GM12875 (cell line): ENCODE measurements around the gene GRIK4.

Experiments
- H3K4me3 ChIP-seq: one replicate; pipeline ENCODE4 v1.5.1; 2011; ENCODE audit warnings: low read depth, low read length, control low read depth
- CTCF ChIP-seq: IDR thresholded peaks from 2 replicates; pipeline ENCODE4 v1.5.1; 2011; ENCODE audit warnings: low read depth, mild to moderate bottlenecking, control low read depth, inconsistent platforms, low read length, moderate library complexity, borderline replicate concordance; ENCODE audit not compliant: insufficient read depth

The GRIK4 gene

GRCh38 chr11:120746836-120747609 lies 235.5 kb downstream of the GRIK4 start:
- TF ChIP-seq CTCF, result no peak
- H3K4me3 ChIP-seq, result no peak overlapping the region

GRCh38 chr11:120747850-120748814 lies 236.6 kb downstream of the GRIK4 start:
- no peak overlapping the region for H3K4me3 ChIP-seq
- no peak for TF ChIP-seq CTCF

DNA sequence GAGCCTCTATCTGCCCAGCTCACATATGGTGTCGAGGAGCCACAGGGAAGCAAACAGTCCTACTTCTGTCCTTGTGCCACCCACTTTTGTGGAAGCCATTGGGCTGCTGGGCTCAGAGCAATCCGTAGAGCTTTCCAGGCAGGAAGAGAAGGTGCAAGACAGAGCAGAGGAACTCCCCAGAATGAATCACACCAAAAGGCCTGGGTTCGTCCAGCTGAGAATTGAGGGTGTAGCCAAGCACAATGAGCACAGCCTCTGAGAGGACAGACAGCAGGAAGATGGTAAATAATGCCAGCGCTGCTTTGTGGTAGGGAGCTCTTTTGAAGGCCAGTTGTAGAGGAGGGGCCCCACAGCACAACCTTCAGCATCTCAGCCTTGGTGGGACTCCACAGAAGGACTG lies 237.8 kb downstream of the GRIK4 start:
- no peak overlapping the region for H3K4me3 ChIP-seq
- no peak for TF ChIP-seq CTCF

DNA sequence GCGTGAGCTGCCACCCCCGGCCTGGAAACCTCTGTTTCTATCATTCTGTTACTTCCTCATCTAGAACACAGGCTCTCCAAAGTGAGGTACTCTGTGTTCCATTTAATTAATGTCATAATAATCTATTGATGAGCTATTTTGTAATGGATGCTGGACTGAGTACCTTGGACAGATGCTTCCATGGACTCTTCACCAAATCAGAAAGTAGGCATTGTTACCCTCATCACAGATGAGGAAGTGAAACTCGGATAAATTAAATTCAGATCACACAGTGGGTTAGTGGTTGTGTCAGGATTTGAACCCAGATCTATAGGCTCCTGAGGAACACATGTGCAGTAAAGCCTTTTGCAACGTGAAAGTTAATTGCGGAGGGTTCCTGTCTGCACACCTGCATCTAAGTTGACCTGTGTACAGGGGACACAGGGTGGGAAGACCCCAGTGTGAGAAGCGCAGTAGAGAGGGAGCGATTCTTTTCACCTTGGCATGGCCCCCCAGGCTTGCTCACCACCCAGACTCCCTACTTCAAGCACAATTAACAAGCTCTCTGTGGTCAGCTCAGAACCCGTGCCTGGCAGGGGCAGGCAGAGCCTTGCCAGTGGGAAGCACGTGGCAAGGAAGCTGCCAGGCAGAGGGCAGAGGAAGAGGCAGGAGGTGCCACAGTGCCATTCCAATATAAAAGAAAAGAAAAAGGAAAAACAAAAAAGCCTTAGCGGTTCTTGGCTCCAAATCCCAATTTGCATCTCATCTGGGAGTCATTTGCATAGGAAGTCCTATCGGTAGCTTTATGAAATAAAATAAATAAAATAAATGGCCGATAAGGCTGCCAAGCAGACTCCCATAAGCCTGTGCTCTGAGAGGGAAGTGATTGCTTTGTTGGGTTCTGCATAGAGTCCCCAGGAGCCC lies 239.3 kb downstream of the GRIK4 start:
- TF ChIP-seq CTCF, result no peak
- no peak overlapping the region for H3K4me3 ChIP-seq

DNA sequence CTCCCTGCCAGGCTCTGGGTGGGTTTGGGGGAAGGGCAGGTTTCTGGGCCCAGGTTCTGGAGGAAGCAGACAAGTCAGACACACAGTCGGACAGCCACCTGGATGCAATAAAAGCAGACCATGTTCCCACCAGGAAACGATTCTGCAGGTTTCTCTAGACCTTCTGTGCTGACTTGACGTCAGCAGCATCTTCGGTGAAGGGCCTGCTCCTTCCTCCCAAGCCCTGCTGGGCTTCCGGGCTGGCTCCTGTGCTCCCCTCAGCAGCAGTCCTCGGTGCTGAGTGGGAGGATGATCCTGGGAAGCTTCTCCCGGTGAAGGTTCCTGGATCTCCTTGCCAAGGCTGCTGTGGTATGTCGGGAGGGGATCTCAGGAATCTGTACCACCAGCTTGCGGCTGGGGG lies 240.0 kb downstream of the GRIK4 start:
- TF ChIP-seq CTCF, result no peak

DNA sequence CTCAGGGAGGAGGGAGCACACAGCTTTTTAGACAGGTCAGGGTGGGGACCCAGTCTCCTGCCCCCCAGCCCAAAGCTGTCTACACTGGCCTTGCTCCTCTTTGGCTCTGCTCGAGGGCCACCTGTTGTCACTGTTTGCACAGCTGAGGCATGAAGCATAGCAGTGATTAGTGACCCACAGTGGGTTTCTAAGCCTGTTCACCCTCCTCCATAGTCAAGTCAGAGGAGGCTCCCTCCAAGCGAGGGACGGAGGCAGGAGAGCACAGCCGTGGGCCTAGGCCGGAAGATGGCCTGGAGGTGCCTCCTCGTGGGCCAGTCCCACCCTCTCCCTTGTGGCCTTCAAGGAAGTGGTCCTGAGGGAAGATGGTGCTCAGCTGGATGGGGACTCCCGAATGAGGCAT lies 241.1 kb downstream of the GRIK4 start:
- no peak overlapping the region for H3K4me3 ChIP-seq
- no peak for TF ChIP-seq CTCF

More for the DNA sequence above, 240.0 kb downstream of the GRIK4 start:
- H3K4me3 ChIP-seq, result no peak overlapping the region
